MG63 (cell line): ENCODE measurements around the gene ZNF697. TPM values are rescaled to one million over a fixed set of nuclear protein-coding genes. Genes with fewer than 3 reads are reported as not detected.
"Not testable (repeated sequence)": the region's sequence is repeated elsewhere in the genome, so short reads cannot be mapped to it uniquely, and the experiment has no call there.

Experiments used
- DNase-seq: peaks from one replicate; pipeline ENCODE4 v3.0.0-alpha.2; 2020
- H3K27me3 ChIP-seq: fragments of 250-450 bp; sonication (Bioruptor Pico); 2 replicates; pipeline ENCODE4 v1.5.1; 2020; ENCODE audit warnings: mild to moderate bottlenecking, moderate library complexity
- H3K36me3 ChIP-seq: fragments of 250-450 bp; sonication (Bioruptor Pico); 2 replicates; pipeline ENCODE4 v1.5.1; 2020; ENCODE audit warnings: mild to moderate bottlenecking, moderate library complexity
- H3K4me3 ChIP-seq: fragments of 250-450 bp; sonication (Bioruptor Pico); 2 replicates; pipeline ENCODE4 v1.5.1; 2020; ENCODE audit warnings: mild to moderate bottlenecking, moderate library complexity
- H3K9me3 ChIP-seq: fragments of 250-450 bp; sonication (Bioruptor Pico); 2 replicates; pipeline ENCODE4 v1.5.1; 2020; ENCODE audit warnings: mild to moderate bottlenecking, moderate library complexity
- total RNA-seq: library from RNA; depleted of rRNA; stranded (reverse); fragments of >200 nt; shearing (Covaris generic); gene quantifications from 2 replicates; pipeline ENCODE4 v1.2.3, GENCODE V29; 2014; ENCODE audit warnings: low replicate concordance; rRNA removed

ZNF697 gene
- total RNA-seq, 1 experiment from 2014 or later: 0.23 TPM

- Histone ChIP-seq H3K4me3 (no peak overlapping the region), H3K27me3 (no peaks in the 10 kb centered on the region), H3K9me3 (peaks cover 3% of the 10 kb centered on the region), H3K36me3 (no peaks in the 10 kb centered on the region)
- no peak for DNase-seq
Measured at GRCh38 chr1:119595168-119595567, 52.9 kb downstream of the ZNF697 start.

DNA sequence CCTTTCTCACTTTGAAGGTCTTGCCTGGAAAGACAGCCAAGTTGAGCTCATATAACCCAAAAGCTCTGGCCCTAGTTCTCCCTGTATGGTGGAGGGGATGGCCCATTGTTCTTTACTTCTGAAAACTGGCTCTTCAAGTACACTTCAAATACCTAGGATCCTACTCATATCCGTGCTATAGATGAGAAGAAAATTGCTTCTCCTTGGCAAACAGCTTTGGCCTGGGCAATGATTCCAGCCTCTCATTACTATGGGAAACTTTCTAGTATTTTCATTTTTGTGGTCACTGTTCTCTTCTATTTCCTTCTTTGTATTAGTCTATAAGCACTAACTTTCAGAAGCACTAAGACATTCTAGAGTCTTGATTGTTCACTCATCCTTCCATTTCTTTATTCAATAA lies 53.7 kb downstream of the ZNF697 start:
- no peaks in the 10 kb centered on the region for H3K27me3 ChIP-seq
- H3K36me3 ChIP-seq: no peaks in the 10 kb centered on the region
- H3K4me3 ChIP-seq: no peak overlapping the region
- peaks cover 3% of the 10 kb centered on the region for H3K9me3 ChIP-seq
- peak; percentile 74 for DNase-seq

DNA sequence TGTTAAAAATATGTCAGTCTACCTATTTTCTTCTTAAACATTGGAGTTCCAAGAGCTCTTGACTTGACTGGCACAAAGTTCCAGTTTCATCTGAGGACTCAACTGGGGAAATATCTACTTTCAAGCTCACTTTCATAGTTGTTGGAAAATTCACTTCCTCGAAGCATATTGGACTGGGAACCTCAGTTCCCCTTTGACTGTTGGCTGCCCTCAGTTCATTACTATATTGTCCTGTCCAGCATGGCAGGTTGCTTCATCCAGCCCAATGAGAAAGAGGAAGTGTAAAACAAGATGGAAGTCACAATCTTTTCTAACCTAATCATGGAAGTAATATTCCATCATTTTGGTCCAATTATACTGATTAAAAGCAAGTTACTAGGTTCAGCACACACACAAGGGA lies 54.3 kb downstream of the ZNF697 start:
- no peak overlapping the region for H3K4me3 ChIP-seq
- no peaks in the 10 kb centered on the region for H3K36me3 ChIP-seq
- peaks cover 3% of the 10 kb centered on the region for H3K9me3 ChIP-seq
- H3K27me3 ChIP-seq: no peaks in the 10 kb centered on the region
- DNase-seq: no peak

GRCh38 chr1:119590393-119590792 lies 57.7 kb downstream of the ZNF697 start:
- Histone ChIP-seq H3K36me3 (no peaks in the 10 kb centered on the region), H3K4me3 (no peak overlapping the region), H3K9me3 (peaks cover 3% of the 10 kb centered on the region), H3K27me3 (no peaks in the 10 kb centered on the region)
- DNase-seq: no peak

GRCh38 chr1:119588621-119589020 lies 59.4 kb downstream of the ZNF697 start:
- Histone ChIP-seq H3K27me3 (no peaks in the 10 kb centered on the region), H3K36me3 (no peaks in the 10 kb centered on the region), H3K4me3 (no peak overlapping the region), H3K9me3 (peaks cover 2% of the 10 kb centered on the region)
- DNase-seq: no peak

GRCh38 chr1:119587341-119587740 lies 60.7 kb downstream of the ZNF697 start:
- no peaks in the 10 kb centered on the region for H3K9me3 ChIP-seq
- DNase-seq: peak; percentile 29
- no peak overlapping the region for H3K4me3 ChIP-seq
- no peaks in the 10 kb centered on the region for H3K27me3 ChIP-seq
- no peaks in the 10 kb centered on the region for H3K36me3 ChIP-seq

- DNase-seq, H3K4me3 ChIP-seq, H3K9me3 ChIP-seq, H3K27me3 ChIP-seq, H3K36me3 ChIP-seq: not testable (repeated sequence)
Measured at GRCh38 chr1:119585801-119586200, 62.3 kb downstream of the ZNF697 start.

- no peak overlapping the region for H3K4me3 ChIP-seq
- H3K9me3 ChIP-seq: no peaks in the 10 kb centered on the region; the same call in 1 of the 2 replicates
- no peaks in the 10 kb centered on the region for H3K36me3 ChIP-seq
- peak; percentile 55 for DNase-seq
- no peaks in the 10 kb centered on the region for H3K27me3 ChIP-seq
Measured at GRCh38 chr1:119582801-119583200, 65.3 kb downstream of the ZNF697 start.

- H3K4me3 ChIP-seq, H3K27me3 ChIP-seq, H3K36me3 ChIP-seq, DNase-seq, H3K9me3 ChIP-seq: not testable (repeated sequence)
Measured at GRCh38 chr1:119581076-119581475, 67.0 kb downstream of the ZNF697 start.

- Histone ChIP-seq H3K27me3 (no peaks in the 10 kb centered on the region), H3K36me3 (no peaks in the 10 kb centered on the region), H3K9me3 (no peaks in the 10 kb centered on the region), H3K4me3 (no peak overlapping the region)
- no peak for DNase-seq
Measured at GRCh38 chr1:119573886-119574285, 74.2 kb downstream of the ZNF697 start.

DNA sequence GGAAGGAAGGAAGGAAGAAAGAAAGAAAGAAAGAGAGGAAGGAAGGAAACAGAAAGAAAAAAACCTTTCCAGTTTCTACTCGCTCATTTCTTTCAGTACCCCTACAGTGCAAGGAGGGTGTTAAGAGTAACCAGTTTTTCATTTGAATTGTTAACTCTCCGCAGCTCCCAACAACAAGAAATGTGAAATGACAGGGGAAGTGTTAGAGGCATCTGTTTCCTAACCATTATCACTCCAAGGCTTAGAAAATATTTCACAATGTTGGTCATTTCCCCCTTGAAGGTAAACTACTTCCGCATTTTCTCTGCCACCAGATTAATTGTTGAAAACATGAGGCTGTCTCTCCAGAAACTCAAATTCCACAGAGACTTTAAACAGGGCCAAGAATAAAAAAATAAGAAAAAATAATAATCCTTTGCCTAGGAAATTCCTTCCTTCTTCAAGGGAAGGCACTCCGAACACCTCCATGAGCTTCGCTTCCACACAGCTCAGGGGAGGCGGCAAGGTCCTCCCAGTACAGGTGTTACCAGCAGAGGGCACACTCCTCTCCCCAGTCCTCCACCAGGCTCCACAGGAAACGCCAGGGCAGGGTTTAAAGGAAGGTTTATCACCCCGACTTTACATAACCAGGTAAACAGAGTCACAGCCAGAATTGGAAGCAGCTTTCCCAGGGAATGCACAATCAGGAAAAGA lies 78.0 kb downstream of the ZNF697 start:
- not testable (repeated sequence) for H3K27me3 ChIP-seq, H3K4me3 ChIP-seq, DNase-seq, H3K9me3 ChIP-seq, H3K36me3 ChIP-seq

Other genes with a start within 250 kb of the ZNF697 start
- gene HSD3B2, start 233.1 kb downstream of the ZNF697 start, total RNA-seq: not detected in 2 replicates
- gene HSD3B1, start 141.1 kb downstream of the ZNF697 start, total RNA-seq: not detected in 2 replicates
- 240 and 396 TPM in 2 replicates for gene PHGDH, start 63.7 kb upstream of the ZNF697 start, total RNA-seq
- gene HMGCS2, start 120.6 kb upstream of the ZNF697 start, total RNA-seq: not detected in 2 replicates
- not detected in 2 replicates for gene REG4, start 163.2 kb upstream of the ZNF697 start, total RNA-seq
- gene ADAM30, start 248.2 kb upstream of the ZNF697 start, total RNA-seq: not detected in 2 replicates